Measurements from ENCODE around the gene RBPMS2.

DNA sequence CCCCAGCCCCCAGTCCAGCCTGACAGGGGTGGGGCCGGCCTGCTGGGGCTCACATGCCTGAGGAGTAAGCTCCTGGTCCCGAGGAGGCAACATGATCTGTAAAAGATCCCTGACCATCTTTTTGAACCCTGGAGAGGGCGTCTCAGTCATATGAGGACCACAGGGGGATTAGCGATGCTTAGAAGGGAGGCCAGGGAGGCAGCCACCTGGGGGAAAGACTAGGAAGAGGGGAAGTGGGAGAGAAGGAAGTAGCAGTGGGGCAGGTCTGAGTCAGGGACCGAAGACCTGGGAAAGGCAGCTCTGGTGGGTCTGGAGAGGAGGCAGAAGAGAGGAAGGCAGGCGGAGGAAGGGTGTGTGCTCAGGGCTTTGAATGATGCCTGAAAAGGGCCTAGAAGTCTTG, 31.1 kb upstream of the RBPMS2 start:
- no peak for TF ChIP-seq POLR2AphosphoS5 (IDR thresholded peaks at IDR 0.05)
- TF ChIP-seq CTCF (IDR thresholded peaks at IDR 0.05) = no peak
- no peak for TF ChIP-seq EP300 (IDR thresholded peaks at IDR 0.05)
- TF ChIP-seq POLR2A (IDR thresholded peaks at IDR 0.05) = no peak

Data from gastroesophageal sphincter (tissue), 3 donors.